ENCODE data around the gene PGLYRP2. TPM values are rescaled to one million over a fixed set of nuclear protein-coding genes. Genes with fewer than 3 reads are reported as not detected.

The PGLYRP2 gene
- total RNA-seq, 1 experiment from 2014 or later = not detected

- in situ Hi-C loops (cut with HindIII; ENCODE audit: low pct_unique_long_range_greater_than_20kb, low sequenced_read_pairs) = no loop called here
- no peak for DNase-seq (ENCODE audit: low read depth, low spot score)
These were observed 14.6 kb downstream of the PGLYRP2 start, which contains the start of gene RASAL3 for GRCh38 chr19:15464394-15465385. TSS of gene RASAL3 (minus strand) at chr19:15464544. CDS start at chr19:15464358, 186 bp downstream.

GRCh38 chr19:15463861-15464371, 15.4 kb downstream of the PGLYRP2 start:
- DNase-seq (ENCODE audit: low read depth, low spot score) = no peak
- in situ Hi-C loops (cut with HindIII; ENCODE audit: low pct_unique_long_range_greater_than_20kb, low sequenced_read_pairs) = no loop called here

- DNase-seq (ENCODE audit: low read depth, low spot score) = no peak
- in situ Hi-C loops (cut with HindIII; ENCODE audit: low pct_unique_long_range_greater_than_20kb, low sequenced_read_pairs) = no loop called here
These were observed 17.6 kb downstream of the PGLYRP2 start for GRCh38 chr19:15461694-15462093.

DNA sequence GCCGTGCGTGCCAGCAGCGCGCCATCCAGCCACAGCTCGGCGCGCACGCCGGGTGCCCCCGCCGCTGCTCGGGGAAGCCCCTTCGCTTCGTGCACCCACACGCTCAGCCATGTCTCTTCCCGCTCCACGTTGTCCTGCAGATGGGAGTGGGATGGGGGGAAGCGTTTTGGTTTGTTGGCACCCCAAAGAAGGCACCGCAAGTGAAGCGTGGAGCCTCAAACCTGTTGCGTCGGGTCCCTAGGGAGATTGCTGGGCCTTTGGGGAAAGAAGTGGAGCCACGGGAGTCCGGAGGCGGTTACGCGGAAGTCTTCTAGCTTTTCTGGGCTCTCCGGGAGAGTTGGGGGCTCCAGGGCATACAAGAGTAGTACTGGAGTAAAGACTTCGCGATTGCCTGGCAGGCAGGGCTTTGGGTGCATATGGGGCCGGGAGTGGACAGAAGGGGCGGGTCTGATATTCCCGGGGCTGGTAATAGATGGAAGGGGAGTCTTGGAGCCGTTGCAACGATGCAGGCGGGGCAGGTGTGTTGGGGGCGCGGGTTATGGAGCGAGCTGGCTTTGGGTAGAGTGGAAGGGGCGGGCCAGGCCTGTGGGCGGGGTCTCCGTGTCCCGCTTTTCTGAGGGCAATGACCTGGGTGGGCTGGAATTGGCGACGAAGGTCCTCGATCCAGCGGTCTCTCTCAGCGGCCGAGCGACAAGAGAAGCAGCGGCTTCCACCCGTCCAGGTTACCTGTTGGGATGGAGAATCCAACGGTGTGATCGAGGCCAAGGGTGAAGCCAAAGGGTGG, 21.4 kb downstream of the PGLYRP2 start:
- DNase-seq (ENCODE audit: low read depth, low spot score) = no peak
- in situ Hi-C loops (cut with HindIII; ENCODE audit: low pct_unique_long_range_greater_than_20kb, low sequenced_read_pairs) = no loop called here

- in situ Hi-C loops (cut with HindIII; ENCODE audit: low pct_unique_long_range_greater_than_20kb, low sequenced_read_pairs) = no loop called here
- no peak for DNase-seq (ENCODE audit: low read depth, low spot score)
These were observed 22.2 kb downstream of the PGLYRP2 start for GRCh38 chr19:15456871-15457700.

- no peak for DNase-seq (ENCODE audit: low read depth, low spot score)
- in situ Hi-C loops (cut with HindIII; ENCODE audit: low pct_unique_long_range_greater_than_20kb, low sequenced_read_pairs) = no loop called here
These were observed 22.9 kb downstream of the PGLYRP2 start for GRCh38 chr19:15456441-15456840.

- in situ Hi-C loops (cut with HindIII; ENCODE audit: low pct_unique_long_range_greater_than_20kb, low sequenced_read_pairs) = no loop called here
- no peak for DNase-seq (ENCODE audit: low read depth, low spot score)
These were observed 23.3 kb downstream of the PGLYRP2 start for GRCh38 chr19:15455996-15456395.

DNA sequence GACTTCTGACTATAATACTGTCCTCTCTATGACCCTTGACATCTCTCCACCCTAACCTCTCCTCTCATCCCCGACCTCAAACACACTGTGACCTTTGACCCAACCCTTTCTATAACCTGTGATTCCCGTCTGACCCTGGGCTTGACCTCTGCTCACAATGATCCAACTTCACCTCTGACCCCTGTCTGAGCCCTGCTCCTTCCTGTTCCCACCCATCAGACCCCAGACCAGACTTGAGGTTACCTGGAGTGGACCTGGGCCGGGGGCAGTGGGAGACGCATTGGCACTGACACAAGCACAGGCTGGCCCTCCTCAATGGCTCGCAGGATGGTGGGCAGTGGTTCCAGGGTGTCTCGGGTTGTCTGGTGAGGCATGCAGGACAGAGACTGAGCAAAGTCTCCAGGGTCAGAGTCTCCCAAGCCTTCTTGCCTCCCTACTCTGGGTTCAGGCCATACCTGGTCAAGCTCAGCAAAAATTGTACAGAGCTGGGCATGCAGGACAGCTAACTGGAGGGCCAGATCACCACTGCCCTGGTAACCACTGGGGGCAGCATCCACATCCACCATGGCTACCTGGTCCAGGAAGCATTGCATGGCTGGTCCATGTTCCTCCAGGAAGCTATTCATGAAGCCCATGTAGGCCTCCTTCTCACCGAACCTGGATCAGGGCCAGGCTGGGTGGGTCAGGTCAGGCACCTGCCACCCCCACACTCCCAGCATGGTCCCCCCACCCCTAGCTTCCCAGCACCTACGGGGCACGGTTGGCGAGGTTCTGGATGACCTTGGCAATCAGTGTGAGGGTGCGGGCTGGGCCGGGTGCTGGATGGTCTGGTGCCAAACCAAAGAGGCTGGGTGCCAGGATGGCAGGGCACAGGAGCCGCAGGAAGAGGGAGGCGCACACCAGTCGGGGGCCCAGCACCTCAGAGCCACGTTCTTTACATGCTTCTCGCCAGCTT, 25.1 kb downstream of the PGLYRP2 start:
- DNase-seq (ENCODE audit: low read depth, low spot score) = no peak
- in situ Hi-C loops (cut with HindIII; ENCODE audit: low pct_unique_long_range_greater_than_20kb, low sequenced_read_pairs) = no loop called here

GRCh38 chr19:15453091-15453578, 26.2 kb downstream of the PGLYRP2 start:
- no peak for DNase-seq (ENCODE audit: low read depth, low spot score)
- in situ Hi-C loops (cut with HindIII; ENCODE audit: low pct_unique_long_range_greater_than_20kb, low sequenced_read_pairs) = no loop called here

DNA sequence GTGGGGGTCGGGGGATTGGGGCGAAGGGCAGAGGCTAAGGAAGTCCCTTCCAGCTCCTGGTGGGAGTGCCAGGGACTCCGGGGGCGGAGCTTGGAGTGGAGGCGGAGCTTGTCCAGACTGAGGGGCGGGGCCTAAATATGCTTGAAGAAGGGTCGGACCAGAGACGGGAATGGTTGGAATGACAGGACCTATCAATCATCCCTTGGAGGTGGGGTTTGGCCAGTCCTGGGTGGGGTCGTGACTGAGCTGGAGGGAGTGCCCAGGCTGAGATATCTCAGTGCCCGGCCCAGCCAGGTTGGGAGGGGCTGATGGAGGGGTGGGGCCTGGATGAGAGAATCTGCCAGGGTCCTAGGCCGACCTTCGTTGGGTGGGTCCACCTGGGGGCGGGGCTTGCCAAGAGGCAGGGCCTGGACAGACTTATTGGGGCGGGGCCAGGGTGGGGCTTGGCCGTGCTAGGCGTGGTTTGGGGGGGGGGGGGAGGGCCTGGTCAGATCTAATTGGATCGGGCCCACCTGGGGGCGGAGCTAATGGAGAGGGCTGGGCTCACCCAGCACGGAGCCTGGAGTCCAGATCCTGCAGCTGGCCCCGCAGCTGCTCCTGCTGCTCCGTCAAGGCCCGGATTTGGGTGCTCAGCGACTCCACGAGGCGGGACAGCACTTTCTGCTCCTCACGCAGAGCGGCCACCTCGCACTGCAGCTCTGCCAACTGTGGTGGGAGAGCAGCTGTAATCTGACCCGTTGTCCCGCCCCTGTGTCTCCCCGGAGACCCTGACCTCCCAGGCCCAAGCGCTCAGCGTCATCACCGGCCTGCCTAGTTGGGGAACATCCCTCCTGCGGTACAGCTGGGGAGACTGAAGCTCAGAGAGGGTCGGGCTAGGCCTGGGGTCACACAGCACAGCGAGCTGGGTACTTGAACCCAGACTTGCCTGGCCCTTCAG, 26.9 kb downstream of the PGLYRP2 start:
- DNase-seq (ENCODE audit: low read depth, low spot score) = peak; percentile 74
- in situ Hi-C loops (cut with HindIII; ENCODE audit: low pct_unique_long_range_greater_than_20kb, low sequenced_read_pairs) = no loop called here

DNA sequence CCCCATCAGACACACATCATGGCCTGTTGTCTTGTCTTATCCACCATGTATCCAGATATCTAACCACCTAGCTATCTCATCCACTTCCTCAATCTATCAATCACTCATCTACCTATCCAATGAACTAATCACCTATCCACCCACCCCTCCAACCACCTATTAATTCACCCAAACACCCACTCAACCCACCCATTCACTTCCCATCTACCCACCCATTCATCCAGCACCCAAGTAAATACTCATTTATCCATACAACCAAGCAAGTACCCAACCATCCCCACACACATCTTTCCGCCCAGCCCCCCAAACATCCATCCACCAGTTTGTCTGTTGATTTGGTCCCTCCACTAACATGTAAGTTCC, 28.8 kb downstream of the PGLYRP2 start:
- no peak for DNase-seq (ENCODE audit: low read depth, low spot score)
- in situ Hi-C loops (cut with HindIII; ENCODE audit: low pct_unique_long_range_greater_than_20kb, low sequenced_read_pairs) = no loop called here

DNA sequence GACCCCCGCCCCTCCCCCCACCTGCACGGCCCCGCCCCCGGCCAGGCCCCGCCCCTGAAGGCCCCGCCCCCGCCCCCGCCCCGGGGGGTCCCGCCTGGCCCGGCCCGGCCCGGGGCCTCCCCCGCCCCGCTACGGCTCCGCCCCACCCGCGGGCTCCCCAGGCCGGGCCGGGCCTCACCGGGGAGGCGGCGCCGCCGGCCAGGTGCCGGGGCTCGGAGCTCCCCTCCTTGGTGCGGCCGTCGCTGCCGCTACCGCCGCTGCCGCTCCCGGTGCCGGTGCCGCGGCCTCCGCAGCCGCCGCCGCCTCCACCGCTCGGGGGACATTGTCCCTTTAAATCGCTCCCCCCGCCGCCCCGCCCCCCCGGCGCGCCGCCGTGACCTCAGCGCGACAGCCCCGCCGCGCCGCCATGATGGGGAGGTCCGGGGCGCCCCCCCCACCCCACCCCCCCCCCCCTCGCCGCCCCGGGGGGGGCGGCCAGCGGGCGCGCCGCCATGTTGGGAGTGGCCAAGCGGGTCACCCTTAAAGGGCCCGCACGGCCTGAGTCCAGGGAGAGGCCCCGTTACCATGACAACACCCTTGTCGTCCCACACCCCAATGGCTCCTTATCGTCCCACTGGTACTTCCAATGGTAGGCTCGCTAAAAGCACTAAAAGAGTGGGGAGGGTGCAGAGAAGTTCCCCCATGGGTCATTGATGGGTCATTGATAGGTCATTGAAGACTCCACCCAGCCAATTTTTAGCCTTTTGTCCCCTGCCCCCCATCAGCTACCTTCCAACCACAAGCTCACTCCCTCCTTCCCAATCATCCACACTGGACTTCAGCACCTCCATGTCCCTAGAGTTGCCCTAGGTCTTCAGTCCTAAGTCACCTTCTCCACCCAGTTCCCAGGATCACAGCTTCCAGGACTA, 29.4 kb downstream of the PGLYRP2 start, which contains the start of gene WIZ:
WIZ (minus strand) TSS at position 337 of the 908 bp plus-strand sequence. CDS start 1,649 bp downstream, outside the sequence.
- DNase-seq (ENCODE audit: low read depth, low spot score) = peak; percentile 71
- in situ Hi-C loops (cut with HindIII; ENCODE audit: low pct_unique_long_range_greater_than_20kb, low sequenced_read_pairs) = no loop called here

DNA sequence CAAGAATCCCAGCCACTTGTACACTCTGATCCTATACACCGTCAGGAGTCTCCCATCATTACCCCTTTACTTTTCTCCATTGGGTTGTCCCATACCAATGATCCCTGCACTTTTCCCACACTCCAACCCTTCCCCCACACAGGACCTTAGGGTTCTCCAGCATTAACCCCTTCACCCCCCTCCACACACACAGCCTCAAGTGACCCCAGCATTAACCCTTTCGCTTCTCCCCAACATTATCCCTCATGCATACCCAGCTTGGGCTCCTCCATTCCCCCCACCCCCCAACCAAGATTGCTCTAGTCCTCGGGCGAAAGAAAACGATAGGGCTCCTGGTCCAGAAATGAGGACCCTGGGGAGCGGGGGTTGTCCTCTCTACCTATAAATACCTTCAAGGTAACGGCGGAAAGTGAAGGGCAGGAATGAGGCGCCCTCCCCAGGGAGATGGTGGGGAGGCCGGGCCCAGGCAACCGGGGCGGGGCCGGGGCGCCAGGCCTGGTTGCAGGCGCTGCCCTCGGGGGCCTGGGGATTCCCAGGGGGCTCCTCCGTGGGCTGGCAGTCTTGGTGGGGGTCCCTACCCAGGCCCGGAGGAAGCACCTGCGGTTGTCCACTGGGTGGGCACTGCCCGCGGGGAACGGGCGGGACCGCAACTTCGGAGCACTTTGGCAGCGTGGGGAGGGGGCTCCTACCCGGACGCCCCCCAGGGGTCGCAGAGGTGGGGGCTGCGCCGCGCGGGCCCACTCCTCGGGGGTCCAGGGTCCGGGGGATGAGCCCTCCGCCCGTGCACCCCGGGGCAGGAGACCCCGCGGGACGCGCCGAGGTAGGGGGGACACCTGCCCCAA, 30.3 kb downstream of the PGLYRP2 start:
- in situ Hi-C loops (cut with HindIII; ENCODE audit: low pct_unique_long_range_greater_than_20kb, low sequenced_read_pairs) = no loop called here
- DNase-seq (ENCODE audit: low read depth, low spot score) = peak; percentile 28
